ENCODE results near the gene COL3A1.

Gene COL3A1

DNA sequence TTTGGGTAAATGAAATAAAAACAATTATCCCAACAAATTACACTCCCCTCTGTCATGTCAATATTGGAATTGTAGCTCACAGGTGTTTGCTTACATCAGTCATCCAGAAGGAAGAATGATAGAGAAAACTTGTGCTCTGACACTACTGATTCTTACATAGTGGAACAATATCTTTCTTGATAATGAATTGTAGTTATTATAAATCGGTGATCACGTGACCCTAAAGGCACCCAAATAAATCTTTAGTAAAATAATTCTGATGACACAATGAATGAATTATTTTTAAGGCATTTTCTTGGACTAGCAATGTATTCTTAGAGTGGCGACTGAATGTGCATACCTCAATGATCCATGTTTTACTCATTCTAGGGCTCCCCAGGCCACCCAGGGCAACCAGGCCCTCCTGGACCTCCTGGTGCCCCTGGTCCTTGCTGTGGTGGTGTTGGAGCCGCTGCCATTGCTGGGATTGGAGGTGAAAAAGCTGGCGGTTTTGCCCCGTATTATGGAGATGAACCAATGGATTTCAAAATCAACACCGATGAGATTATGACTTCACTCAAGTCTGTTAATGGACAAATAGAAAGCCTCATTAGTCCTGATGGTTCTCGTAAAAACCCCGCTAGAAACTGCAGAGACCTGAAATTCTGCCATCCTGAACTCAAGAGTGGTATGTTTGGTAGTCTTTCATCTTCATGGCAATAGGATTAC, 34.5 kb downstream of the COL3A1 start:
- ChIA-PET POLR2A (no interaction called here), CTCF (interaction anchor here (0.8 kb wide), 1 partner anchor 25 kb away, joined by 3 read pairs; no protein-coding TSS in a partner anchor)
- TF ChIP-seq, protein P1, sequence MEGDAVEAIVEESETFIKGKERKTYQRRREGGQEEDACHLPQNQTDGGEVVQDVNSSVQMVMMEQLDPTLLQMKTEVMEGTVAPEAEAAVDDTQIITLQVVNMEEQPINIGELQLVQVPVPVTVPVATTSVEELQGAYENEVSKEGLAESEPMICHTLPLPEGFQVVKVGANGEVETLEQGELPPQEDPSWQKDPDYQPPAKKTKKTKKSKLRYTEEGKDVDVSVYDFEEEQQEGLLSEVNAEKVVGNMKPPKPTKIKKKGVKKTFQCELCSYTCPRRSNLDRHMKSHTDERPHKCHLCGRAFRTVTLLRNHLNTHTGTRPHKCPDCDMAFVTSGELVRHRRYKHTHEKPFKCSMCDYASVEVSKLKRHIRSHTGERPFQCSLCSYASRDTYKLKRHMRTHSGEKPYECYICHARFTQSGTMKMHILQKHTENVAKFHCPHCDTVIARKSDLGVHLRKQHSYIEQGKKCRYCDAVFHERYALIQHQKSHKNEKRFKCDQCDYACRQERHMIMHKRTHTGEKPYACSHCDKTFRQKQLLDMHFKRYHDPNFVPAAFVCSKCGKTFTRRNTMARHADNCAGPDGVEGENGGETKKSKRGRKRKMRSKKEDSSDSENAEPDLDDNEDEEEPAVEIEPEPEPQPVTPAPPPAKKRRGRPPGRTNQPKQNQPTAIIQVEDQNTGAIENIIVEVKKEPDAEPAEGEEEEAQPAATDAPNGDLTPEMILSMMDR (IDR thresholded peaks at IDR 0.05; ENCODE audit: insufficient read depth, low read length, missing control alignments): no peak
- H3K4me3 ChIP-seq (ENCODE audit: low read depth, low read length): no peak overlapping the region
- no peak for DNase-seq (ENCODE audit: low read depth, low spot score)

DNA sequence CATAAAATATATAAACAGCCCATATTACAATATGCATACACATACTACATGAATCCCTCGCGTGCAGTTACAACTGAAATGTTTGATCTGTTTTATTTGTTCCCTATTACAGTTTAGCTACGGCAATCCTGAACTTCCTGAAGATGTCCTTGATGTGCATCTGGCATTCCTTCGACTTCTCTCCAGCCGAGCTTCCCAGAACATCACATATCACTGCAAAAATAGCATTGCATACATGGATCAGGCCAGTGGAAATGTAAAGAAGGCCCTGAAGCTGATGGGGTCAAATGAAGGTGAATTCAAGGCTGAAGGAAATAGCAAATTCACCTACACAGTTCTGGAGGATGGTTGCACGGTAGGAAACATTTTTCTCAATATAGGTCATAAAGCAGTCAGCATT, 36.4 kb downstream of the COL3A1 start:
- ChIA-PET CTCF (no interaction called here), POLR2A (no interaction called here)
- H3K4me3 ChIP-seq (ENCODE audit: low read depth, low read length): no peak overlapping the region
- no peak for DNase-seq (ENCODE audit: low read depth, low spot score)
- TF ChIP-seq, protein P1 (IDR thresholded peaks at IDR 0.05; ENCODE audit: insufficient read depth, low read length, missing control alignments): no peak

DNA sequence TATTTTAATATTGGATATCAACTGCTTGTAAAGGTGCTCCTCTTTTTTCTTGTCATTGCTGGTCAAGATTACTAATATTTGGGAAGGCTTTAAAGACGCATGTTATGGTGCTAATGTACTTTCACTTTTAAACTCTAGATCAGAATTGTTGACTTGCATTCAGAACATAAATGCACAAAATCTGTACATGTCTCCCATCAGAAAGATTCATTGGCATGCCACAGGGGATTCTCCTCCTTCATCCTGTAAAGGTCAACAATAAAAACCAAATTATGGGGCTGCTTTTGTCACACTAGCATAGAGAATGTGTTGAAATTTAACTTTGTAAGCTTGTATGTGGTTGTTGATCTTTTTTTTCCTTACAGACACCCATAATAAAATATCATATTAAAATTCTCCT, 38.2 kb downstream of the COL3A1 start:
- TF ChIP-seq, protein P1 (IDR thresholded peaks at IDR 0.05; ENCODE audit: insufficient read depth, low read length, missing control alignments): no peak
- ChIA-PET CTCF (no interaction called here), POLR2A (no interaction called here)
- no peak for DNase-seq (ENCODE audit: low read depth, low spot score)
- H3K4me3 ChIP-seq (ENCODE audit: low read depth, low read length): no peak overlapping the region

DNA sequence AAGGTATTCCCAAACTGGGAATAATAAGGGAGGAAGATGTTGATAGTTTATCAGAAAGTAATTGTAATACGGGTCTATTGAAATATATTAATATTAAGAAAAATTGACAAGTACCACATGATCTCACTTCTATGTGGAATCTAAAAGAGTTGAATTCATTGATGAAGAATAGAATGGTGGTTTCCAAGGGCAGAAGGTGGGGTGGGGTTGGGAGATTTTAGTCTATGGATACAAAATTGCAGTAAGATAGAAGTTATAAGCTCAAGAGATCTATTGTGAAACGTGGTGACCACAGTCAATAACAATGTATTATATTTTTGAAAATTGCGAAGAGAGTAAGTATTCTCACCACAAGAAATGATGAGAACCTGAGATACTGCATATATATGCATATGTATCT, 38.9 kb downstream of the COL3A1 start:
- ChIA-PET CTCF (interaction anchor here (1.0 kb wide), 1 partner anchor 8 kb away, joined by 3 read pairs; no protein-coding TSS in a partner anchor), POLR2A (no interaction called here)
- TF ChIP-seq, protein P1 (IDR thresholded peaks at IDR 0.05; ENCODE audit: insufficient read depth, low read length, missing control alignments): no peak
- no peak for DNase-seq (ENCODE audit: low read depth, low spot score)
- H3K4me3 ChIP-seq (ENCODE audit: low read depth, low read length): no peak overlapping the region

DNA sequence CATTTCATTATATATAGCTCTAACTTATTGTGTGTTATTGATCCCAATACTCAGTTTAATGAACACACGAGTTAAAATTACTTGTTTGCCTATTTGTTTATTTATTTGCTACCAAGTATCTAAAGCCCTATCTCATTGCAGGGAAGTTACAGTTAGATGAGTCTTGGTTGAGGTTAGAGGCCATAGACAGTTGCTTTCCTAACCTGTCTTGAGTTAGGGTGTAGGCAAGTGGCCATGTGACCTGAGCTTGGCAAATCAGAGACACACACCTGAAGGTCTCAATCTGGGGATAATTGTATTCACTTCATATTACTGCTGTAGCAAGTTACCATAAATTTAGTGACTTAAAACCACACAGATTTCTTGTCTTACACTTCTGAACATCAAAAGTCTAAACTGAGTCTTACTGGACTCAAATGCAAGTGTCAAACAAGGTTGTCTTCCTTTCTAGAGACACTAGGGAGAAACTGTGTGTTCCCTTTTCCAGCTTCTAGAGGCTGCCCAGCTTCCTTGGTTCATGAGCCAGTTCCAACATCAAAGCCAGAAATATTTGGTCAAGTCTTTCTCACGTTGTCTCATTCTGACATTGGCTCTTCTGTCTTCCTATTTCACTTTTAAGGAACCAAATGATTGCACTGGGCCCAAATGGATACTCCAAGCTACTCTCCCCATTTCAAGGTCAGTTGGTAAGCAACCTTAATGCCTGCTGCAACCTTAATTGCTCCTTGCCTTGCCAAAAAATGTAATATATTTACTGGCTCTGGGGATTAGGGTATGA, 39.7 kb downstream of the COL3A1 start:
- TF ChIP-seq, protein P1 (IDR thresholded peaks at IDR 0.05; ENCODE audit: insufficient read depth, low read length, missing control alignments): no peak
- no peak overlapping the region for H3K4me3 ChIP-seq (ENCODE audit: low read depth, low read length)
- DNase-seq (ENCODE audit: low read depth, low spot score): no peak
- CTCF ChIA-PET: interaction anchor here (1.0 to 1.1 kb wide), 2 partner anchors 9 to 11 kb away, joined by 3 read pairs; no protein-coding TSS in a partner anchor
- POLR2A ChIA-PET: no interaction called here

DNA sequence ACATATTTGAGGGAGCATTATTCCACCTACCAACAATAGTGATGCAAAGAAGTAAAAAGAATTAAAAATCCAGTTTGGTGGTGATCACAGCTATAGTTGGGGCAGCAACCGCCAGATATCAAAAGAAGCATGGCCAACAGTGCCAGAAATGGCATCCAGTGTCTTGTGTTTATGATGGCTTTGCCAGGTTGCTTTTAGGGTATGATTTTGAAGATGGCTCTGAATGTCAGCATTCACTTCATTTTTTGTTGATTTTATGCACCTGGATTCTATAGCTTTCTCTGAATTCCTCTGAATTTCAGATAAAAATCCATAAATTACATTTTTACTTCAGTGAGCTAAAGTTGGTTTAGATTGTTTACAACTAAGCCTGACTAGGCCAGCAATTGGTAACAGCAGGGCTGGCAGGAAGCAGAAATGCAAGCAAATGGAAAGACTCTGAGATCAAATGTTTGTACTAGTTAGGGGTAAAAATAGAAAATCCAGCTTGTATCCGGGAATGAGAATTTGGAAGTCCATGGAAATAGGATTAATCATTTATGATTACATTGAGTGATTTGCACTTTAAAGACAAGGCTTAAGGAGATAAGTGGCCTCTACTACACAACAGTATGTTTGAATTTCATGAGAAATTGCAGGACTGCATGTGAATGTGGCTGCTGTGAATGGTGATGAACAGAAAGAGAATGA, 40.4 kb downstream of the COL3A1 start:
- TF ChIP-seq, protein P1 (IDR thresholded peaks at IDR 0.05; ENCODE audit: insufficient read depth, low read length, missing control alignments): no peak
- ChIA-PET CTCF (interaction anchor here (1.1 kb wide), 1 partner anchor 10 kb away, joined by 3 read pairs; no protein-coding TSS in a partner anchor), POLR2A (no interaction called here)
- no peak overlapping the region for H3K4me3 ChIP-seq (ENCODE audit: low read depth, low read length)
- no peak for DNase-seq (ENCODE audit: low read depth, low spot score)
